Urothelium cell line (cell line): ENCODE results near the gene TACSTD2.
"Not testable (repeated sequence)": the region's sequence is repeated elsewhere in the genome, so short reads cannot be mapped to it uniquely, and the experiment has no call there.

Source experiments
- DNase-seq: peaks from one replicate; pipeline ENCODE4 v3.0.0; 2011; ENCODE audit warnings: low spot score, mixed read lengths
- FAIRE-seq: peaks from 2 replicates; lab custom pipeline; 2011; peaks lifted over from hg19 to GRCh38; lab: Jason Lieb, UNC

The TACSTD2 gene

GRCh38 chr1:58590019-58590418 lies 13.0 kb upstream of the TACSTD2 start:
- DNase-seq (no peak), FAIRE-seq (no peak)

DNA sequence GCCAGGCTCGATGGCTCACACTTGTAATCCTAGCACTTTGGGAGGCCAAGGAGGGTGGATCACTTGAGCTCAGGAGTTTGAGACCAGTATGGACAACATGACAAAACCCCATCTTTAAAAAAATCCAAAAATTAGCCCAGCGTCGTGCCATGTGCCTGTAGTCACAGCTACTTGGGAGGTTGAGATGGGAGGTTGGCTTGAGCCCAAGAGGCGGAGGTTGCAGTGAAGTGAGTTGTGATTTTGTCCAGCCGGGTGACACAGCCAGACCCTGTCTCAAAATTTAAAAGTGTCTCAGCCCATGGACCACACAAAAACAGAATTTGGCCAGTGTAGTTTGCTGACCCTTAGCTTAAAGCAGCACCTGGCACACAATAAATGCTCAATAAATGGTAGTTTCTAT lies 11.3 kb upstream of the TACSTD2 start:
- FAIRE-seq (no peak), DNase-seq (no peak)

DNA sequence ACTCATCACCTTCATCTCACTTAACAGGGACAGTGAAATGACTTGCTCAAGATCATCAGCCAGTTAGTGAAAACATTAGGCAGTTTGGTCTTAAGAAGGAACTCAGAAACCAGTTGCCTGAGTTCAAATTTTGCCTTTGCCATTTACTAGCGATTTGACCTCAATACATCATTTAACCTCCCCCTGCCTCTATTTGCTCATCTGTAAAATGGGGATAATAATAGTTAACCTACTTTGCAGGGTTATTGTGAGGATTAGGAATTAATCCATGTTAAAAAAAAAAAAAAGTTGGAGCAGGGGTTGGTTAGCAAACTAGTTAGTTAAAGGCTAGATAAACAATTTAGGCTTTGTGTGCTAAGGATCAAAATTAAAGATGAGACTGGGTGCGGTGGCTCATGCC lies 10.6 kb upstream of the TACSTD2 start:
- no peak for FAIRE-seq

GRCh38 chr1:58586271-58586670 lies 9.2 kb upstream of the TACSTD2 start:
- DNase-seq (no peak), FAIRE-seq (no peak)

More for the DNA sequence above, 10.6 kb upstream of the TACSTD2 start:
- DNase-seq = no peak

- DNase-seq (no peak), FAIRE-seq (no peak)
Measured at GRCh38 chr1:58585581-58586151, 8.6 kb upstream of the TACSTD2 start.

- FAIRE-seq (no peak), DNase-seq (no peak)
Measured at GRCh38 chr1:58585166-58585565, 8.1 kb upstream of the TACSTD2 start.

GRCh38 chr1:58584082-58584895 lies 7.2 kb upstream of the TACSTD2 start:
- DNase-seq = peak; percentile 92
- peak; percentile 17 for FAIRE-seq

DNA sequence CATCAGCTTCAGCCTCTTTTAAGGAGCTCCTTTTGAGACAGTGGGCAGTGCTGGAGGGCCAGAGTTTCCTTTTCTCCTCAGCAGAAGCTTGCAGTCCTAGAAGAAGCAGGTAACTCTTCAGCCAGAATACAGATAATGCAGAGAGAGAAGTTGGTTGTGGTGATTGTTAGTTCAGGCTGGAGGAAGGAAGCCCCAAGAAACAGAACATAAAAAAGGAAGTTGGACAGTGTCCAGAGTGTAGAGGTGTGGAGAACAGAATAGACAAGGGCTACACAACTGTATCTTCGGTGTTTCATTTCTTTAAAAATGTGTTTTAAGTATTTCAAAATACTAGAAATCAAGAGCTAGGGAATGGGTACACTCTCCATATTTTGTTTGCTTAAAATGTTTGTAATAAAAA lies 6.4 kb upstream of the TACSTD2 start:
- DNase-seq = no peak
- FAIRE-seq = no peak

DNA sequence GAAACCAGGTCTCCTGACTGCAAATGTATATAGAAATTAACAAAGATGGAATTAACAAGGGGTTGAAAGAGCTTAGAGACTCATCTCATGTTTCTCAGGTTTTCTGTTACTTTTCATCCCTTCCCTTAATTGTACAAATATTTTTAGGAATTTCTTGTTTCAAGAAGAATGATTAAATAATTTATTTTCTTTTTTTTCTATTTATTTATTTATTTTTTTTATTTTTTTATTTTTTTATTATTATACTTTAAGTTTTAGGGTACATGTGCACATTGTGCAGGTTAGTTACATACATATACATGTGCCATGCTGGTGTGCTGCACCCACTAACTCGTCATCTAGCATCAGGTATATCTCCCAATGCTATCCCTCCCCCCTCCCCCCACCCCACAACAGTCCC lies 5.1 kb upstream of the TACSTD2 start:
- FAIRE-seq, DNase-seq: not testable (repeated sequence)

DNA sequence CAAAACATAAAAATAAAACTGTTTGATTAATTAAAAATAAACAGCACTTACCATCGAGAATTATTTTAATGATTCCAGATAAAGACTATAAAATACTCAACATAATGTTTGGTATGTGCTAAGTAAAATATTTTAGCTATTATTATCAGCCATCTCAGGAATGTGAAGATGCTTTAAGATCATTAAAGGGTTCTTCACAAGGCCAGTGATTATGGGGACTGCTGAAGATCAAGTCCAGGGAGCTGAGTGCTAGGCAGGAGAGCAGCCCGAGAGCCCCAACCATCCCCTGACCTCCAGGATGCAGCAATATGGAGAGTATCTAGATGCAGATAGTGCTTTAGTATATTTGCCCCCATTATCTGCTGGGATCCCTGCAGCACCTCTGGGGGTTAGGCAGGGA lies 4.6 kb upstream of the TACSTD2 start:
- FAIRE-seq = no peak
- no peak for DNase-seq

GRCh38 chr1:58580186-58580585 lies 3.1 kb upstream of the TACSTD2 start:
- no peak for DNase-seq
- no peak for FAIRE-seq

GRCh38 chr1:58577654-58578030 lies 590 bp upstream of the TACSTD2 start:
- no peak for FAIRE-seq

DNA sequence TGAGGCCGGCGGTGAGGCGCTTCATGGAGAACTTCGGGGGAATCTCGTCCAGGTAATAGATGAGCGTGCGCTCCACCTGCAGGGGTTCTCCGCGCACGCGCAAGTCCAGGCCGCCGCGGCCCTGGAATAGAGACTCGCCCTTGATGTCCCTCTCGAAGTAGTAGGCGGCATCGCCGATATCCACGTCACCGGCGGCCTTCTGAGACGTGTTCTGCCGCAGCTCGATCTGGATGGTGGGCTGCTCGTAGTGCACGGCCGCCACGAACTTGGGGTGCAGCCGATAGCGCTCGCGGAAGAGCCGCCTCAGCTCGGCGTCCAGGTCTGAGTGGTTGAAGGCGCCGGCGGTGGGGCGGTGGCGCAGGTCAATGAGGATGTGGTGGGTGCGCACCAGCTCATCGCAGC lies 726 bp downstream of the TACSTD2 start:
- DNase-seq (no peak), FAIRE-seq (no peak)

More at GRCh38 chr1:58577654-58578030, 590 bp upstream of the TACSTD2 start:
- DNase-seq = no peak

DNA sequence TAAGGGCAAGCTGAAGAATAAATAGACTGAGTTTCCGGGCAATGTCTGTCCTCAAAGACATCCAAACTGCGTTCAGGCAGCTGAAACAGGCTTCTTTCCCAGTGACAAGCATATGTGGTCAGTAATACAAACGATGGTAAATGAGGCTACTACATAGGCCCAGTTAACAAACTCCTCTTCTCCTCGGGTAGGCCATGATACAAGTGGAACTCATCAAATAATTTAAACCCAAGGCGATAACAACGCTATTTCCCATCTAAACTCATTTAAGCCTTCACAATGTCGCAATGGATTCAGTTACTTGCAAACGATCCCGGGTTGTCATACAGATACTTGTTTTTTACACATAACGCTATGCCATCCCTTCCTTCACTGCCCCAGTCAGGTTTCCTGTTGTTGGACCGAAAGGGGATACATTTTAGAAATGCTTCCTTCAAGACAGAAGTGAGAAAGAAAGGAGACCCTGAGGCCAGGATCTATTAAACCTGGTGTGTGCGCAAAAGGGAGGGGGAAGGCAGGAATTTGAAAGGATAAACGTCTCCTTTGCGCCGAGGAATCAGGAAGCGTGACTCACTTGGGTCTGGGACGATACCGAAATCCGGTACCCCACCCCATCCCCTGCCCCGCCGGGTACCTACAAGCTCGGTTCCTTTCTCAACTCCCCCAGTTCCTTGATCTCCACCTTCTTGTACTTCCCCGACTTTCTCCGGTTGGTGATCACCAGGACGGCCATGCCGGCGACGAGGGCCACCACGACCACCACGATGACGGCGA lies 1.3 kb downstream of the TACSTD2 start:
- FAIRE-seq (no peak), DNase-seq (no peak)

DNA sequence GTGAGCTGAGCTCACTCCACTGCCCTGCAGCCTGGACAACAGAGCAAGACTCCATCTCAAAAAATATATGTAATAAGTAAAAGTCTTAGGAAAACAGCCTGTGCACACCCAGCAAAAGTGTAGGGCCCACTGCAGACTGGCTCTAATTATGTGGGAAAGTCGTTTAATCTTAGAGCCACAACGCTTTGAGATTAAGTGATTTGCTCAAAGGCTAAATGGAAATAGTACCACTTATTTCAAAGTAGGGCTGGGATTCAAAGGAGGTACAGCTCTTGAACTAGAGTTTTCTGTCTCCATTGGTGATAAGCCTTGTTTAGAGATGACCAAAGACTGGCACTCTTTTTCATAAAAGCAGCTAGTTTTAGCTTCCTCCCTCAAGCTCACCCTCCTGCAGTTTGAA lies 2.2 kb downstream of the TACSTD2 start:
- FAIRE-seq (no peak), DNase-seq (no peak)

DNA sequence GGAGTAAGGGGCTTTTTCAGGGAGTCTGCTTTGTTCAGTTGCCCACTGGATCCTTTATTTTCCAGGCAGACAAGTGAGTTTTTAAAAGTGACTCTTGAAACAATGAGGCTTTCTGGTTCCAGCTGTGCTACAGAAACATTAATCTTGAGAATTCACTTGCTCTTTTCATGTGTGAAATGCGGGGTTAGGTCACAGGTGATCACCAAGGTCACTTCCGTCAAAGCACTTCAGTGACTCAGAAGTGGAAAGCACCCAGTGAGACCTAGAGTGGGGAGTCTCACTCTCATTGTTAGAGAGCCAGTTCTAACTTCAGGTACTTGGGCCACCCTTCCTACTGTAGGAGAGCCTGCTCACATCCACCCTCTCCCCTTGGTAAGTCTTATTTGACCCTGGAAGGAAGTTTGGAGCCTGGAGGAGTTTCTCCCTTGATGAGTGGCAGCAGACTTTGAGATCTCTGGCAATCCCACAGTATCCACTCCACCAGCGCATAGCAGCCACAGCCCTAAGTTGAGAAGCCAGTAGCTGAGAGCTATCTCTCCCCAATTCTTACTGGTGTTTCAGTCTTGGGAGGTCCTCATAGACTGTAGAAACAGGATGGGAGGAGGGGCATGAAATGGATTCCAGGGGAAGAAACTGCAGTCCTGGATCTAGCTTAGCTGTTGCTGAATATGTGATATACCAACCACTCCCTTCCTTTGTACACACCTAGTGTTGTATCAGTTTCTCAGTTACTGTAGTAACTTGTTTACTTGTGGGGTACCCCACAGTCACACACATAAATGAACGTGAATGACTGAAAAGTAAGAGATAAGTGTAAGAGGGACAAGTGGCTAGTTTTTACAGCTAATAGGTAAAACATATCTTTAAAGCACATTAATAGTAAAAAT lies 3.1 kb downstream of the TACSTD2 start:
- DNase-seq = no peak
- no peak for FAIRE-seq

- FAIRE-seq (no peak), DNase-seq (no peak)
Measured at GRCh38 chr1:58573138-58573537, 3.9 kb downstream of the TACSTD2 start.

GRCh38 chr1:58572690-58573089 lies 4.4 kb downstream of the TACSTD2 start:
- FAIRE-seq (no peak), DNase-seq (no peak)

GRCh38 chr1:58571616-58572015 lies 5.4 kb downstream of the TACSTD2 start:
- FAIRE-seq = no peak

GRCh38 chr1:58570817-58571216 lies 6.2 kb downstream of the TACSTD2 start:
- FAIRE-seq = no peak
- no peak for DNase-seq

More at GRCh38 chr1:58571616-58572015, 5.4 kb downstream of the TACSTD2 start:
- no peak for DNase-seq

- FAIRE-seq = no peak
- DNase-seq = no peak
Measured at GRCh38 chr1:58570094-58570493, 7.0 kb downstream of the TACSTD2 start.
